Small intestine (tissue), 7 donors: ENCODE data around the gene SLC25A40. TPM values are rescaled to one million over a fixed set of nuclear protein-coding genes. Genes with fewer than 3 reads are reported as not detected.
"Not testable (repeated sequence)": the region's sequence is repeated elsewhere in the genome, so short reads cannot be mapped to it uniquely, and the experiment has no call there.

Experiments used
- DNase-seq, 2 donors: peaks; one replicate each; pipeline versions ENCODE4 v3.0.0 to v3.0.0-alpha.2; 2013
- FAIRE-seq: peaks from 2 replicates; lab custom pipeline; 2012; peaks lifted over from hg19 to GRCh38; lab: Jason Lieb, UNC
- H3K27ac ChIP-seq, 3 donors: one replicate each; pipeline ENCODE4 v1.5.1; 2013; ENCODE audit warnings: low read length in 2 of 3, mild to moderate bottlenecking in 2 of 3, control low read depth in 1 of 3, inconsistent platforms in 1 of 3, low read depth in 1 of 3, moderate library complexity in 1 of 3
- H3K27me3 ChIP-seq, 3 donors: one replicate each; pipeline ENCODE4 v1.6.1; 2013; ENCODE audit warnings: low read length in 3 of 3, inconsistent platforms in 1 of 3; ENCODE audit not compliant: control insufficient read depth in 3 of 3, insufficient read depth in 3 of 3
- H3K36me3 ChIP-seq, 3 donors: one replicate each; pipeline ENCODE4 v1.6.1; 2013; ENCODE audit warnings: low read length in 3 of 3, inconsistent platforms in 1 of 3, low read depth in 1 of 3, mild to moderate bottlenecking in 1 of 3, moderate library complexity in 1 of 3; ENCODE audit not compliant: control insufficient read depth in 3 of 3, insufficient read depth in 2 of 3
- H3K4me1 ChIP-seq, 3 donors: one replicate each; pipeline ENCODE4 v1.6.1; 2013; ENCODE audit warnings: low read length in 2 of 3, inconsistent platforms in 1 of 3, low read depth in 1 of 3, mild to moderate bottlenecking in 1 of 3, moderate library complexity in 1 of 3; ENCODE audit not compliant: control insufficient read depth in 3 of 3, insufficient read depth in 2 of 3
- H3K4me3 ChIP-seq, 3 donors: one replicate each; pipeline ENCODE4 v1.5.1; 2013; ENCODE audit warnings: low read length in 3 of 3, control low read depth in 1 of 3, inconsistent platforms in 1 of 3, low read depth in 1 of 3, mild to moderate bottlenecking in 1 of 3, moderate library complexity in 1 of 3
- H3K9me3 ChIP-seq, 2 donors: one replicate each; pipeline ENCODE4 v1.6.1; 2013; ENCODE audit warnings: low read depth in 1 of 2, low read length in 1 of 2; ENCODE audit not compliant: control insufficient read depth in 2 of 2, insufficient read depth in 1 of 2
- WGBS, 3 donors: extraction: QIAGEN DNeasy Blood & Tissue Kit; methylation state at CpG; one replicate each; pipeline ENCODE4 v1.1.7; 2013; 5-methylcytosine and 5-hydroxymethylcytosine counted together
- polyA plus RNA-seq, 4 donors: library from polyadenylated mRNA; stranded (reverse) in 3 of 4; unstranded in 1 of 4; fragments of 200-250 nt in 3 of 4; fragments of 120-200 nt in 1 of 4; gene quantifications; one replicate each; pipeline versions ENCODE4 v1.2.1 to v1.2.3, GENCODE V29; 2013
- donor health status: healthy with polysubstance abuse.
- donor health status: control.
- donor health status: control.
- donor health status: Bipolar disorder and iron deficiency.
- donor health status: healthy.

SLC25A40 gene
- polyA plus RNA-seq, 4 donors, result 5.1 to 37.5 (median 5.6) TPM

GRCh38 chr7:87858417-87859100 is 17.6 kb downstream of the SLC25A40 start:
- DNase-seq (no peak), FAIRE-seq (no peak)
- H3K36me3 ChIP-seq, result peaks cover 0 to 11% (median 0%) of the 10 kb centered on the region in 3 donors
- H3K4me1 ChIP-seq, result no peaks in the 10 kb centered on the region
- H3K9me3 ChIP-seq, result peaks cover 0 to 11% of the 10 kb centered on the region in 2 donors
- H3K4me3 ChIP-seq, result no peak overlapping the region
- WGBS, 3 donors, result 88 to 94% (median 92%) methylated on average over 3 of the region's 3 CpGs
- no peaks in the 10 kb centered on the region for H3K27me3 ChIP-seq
- peak overlapping the region in 1 of 3 donors; percentile 58 for H3K27ac ChIP-seq

DNA sequence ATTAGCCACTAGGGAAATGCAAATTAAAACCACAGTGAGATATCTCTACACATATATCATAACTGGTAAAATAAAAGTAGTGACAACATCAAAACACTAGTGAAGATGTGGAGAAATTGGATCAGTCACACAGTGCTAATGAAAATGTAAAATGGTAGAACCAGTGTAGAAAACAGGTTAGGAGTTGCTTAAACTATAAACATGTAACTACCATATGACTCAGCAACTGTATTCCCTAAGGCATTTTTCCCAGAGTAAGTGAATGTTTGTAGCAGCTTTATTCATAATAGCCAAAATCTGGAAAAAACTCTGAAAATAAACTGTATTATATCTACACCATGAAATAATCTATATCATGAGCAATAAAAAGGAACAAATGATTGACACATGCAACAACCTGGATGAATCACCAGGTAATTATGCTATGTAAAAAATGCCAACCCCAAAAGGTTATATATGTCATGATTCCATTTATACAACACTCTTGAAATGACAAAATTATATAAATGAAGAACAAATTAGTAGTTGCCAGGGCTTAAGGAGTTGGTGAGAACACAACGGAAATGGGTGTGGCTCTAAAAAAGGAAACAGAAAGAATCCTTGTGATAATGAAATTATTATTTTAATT is 22.8 kb downstream of the SLC25A40 start:
- 63 to 82% (median 70%) methylated on average over 1 of the region's 1 CpG for WGBS, 3 donors
- no peaks in the 10 kb centered on the region for H3K27me3 ChIP-seq
- H3K4me1 ChIP-seq, result no peaks in the 10 kb centered on the region
- peaks cover 0 to 4% of the 10 kb centered on the region in 2 donors for H3K9me3 ChIP-seq
- no peak overlapping the region for H3K27ac ChIP-seq
- peaks cover 0 to 15% (median 0%) of the 10 kb centered on the region in 3 donors for H3K36me3 ChIP-seq
- DNase-seq (no peak), FAIRE-seq (peak; percentile 78)
- H3K4me3 ChIP-seq, result no peak overlapping the region

GRCh38 chr7:87852306-87852705 is 23.9 kb downstream of the SLC25A40 start:
- Histone ChIP-seq H3K4me1 (no peaks in the 10 kb centered on the region), H3K27ac (no peak overlapping the region), H3K4me3 (no peak overlapping the region), H3K36me3 (peaks cover 0 to 17% (median 0%) of the 10 kb centered on the region in 3 donors), H3K9me3 (no peaks in the 10 kb centered on the region), H3K27me3 (no peaks in the 10 kb centered on the region)
- FAIRE-seq (no peak), DNase-seq (no peak)
- 90 to 97% (median 95%) methylated on average over 6 of the region's 6 CpGs for WGBS, 3 donors

DNA sequence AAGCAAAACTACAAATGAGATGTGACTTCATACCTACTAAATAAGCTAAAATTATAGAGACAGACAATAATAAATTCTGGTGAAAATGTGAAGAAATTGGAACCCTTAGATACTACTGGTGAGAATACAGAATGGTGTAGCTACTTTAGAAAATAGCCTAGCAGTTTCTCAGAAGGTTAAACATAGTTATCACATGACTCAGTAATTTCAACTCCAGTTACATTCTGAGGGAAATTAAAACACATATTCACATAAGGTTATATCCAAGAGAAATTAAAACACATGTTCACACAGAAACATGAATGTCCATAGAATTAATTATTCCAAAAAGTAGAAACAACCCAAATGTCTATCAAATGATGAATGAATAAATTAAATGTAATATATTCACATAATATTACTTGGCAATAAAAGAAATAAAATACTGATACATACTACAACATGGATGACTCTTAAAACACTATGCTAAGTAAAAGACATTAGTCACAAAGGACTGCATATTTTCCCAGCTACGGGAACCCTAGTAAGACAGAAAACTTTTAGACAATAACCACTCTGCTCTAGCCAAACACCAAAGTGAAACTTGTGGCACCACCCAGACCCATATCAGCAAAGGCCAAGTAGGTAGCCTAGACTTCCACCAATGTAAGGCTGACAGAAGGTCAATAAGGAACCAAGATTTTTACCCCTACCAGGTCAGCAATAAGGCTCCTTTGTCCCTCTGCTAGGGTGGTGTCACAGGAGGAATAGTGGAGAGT is 25.1 kb downstream of the SLC25A40 start:
- Histone ChIP-seq H3K4me3 (no peak overlapping the region), H3K36me3 (peaks cover 0 to 17% (median 0%) of the 10 kb centered on the region in 3 donors), H3K9me3 (no peaks in the 10 kb centered on the region), H3K27ac (no peak overlapping the region), H3K4me1 (no peaks in the 10 kb centered on the region), H3K27me3 (no peaks in the 10 kb centered on the region)
- no peak for FAIRE-seq
- 85 to 94% (median 89%) methylated on average over 1 of the region's 1 CpG for WGBS, 3 donors
- no peak for DNase-seq

GRCh38 chr7:87837597-87837996 is 38.6 kb downstream of the SLC25A40 start:
- Histone ChIP-seq H3K27ac (no peak overlapping the region), H3K4me1 (no peaks in the 10 kb centered on the region), H3K4me3 (no peak overlapping the region), H3K36me3 (no peaks in the 10 kb centered on the region), H3K9me3 (no peaks in the 10 kb centered on the region), H3K27me3 (no peaks in the 10 kb centered on the region)
- DNase-seq (no peak), FAIRE-seq (no peak)
- WGBS, 3 donors, result 30 to 88% (median 40%) methylated on average over 1 of the region's 1 CpG

- 84 to 97% (median 89%) methylated on average over 1 of the region's 1 CpG for WGBS, 3 donors
- Histone ChIP-seq H3K9me3 (no peaks in the 10 kb centered on the region), H3K4me1 (no peaks in the 10 kb centered on the region), H3K27ac (no peak overlapping the region), H3K36me3 (no peaks in the 10 kb centered on the region), H3K4me3 (no peak overlapping the region), H3K27me3 (no peaks in the 10 kb centered on the region)
- FAIRE-seq (no peak), DNase-seq (peak; percentile 2 to 3)
These were observed 43.0 kb downstream of the SLC25A40 start for GRCh38 chr7:87833130-87833529.

GRCh38 chr7:87831097-87831496 is 45.1 kb downstream of the SLC25A40 start:
- no peak for DNase-seq
- WGBS, 3 donors, result 87 to 100% (median 91%) methylated on average over 1 of the region's 1 CpG
- Histone ChIP-seq H3K36me3 (no peaks in the 10 kb centered on the region), H3K4me1 (no peaks in the 10 kb centered on the region), H3K27ac (no peak overlapping the region), H3K9me3 (peaks cover 0 to 2% of the 10 kb centered on the region in 2 donors), H3K27me3 (no peaks in the 10 kb centered on the region), H3K4me3 (no peak overlapping the region)
- no peak for FAIRE-seq

DNA sequence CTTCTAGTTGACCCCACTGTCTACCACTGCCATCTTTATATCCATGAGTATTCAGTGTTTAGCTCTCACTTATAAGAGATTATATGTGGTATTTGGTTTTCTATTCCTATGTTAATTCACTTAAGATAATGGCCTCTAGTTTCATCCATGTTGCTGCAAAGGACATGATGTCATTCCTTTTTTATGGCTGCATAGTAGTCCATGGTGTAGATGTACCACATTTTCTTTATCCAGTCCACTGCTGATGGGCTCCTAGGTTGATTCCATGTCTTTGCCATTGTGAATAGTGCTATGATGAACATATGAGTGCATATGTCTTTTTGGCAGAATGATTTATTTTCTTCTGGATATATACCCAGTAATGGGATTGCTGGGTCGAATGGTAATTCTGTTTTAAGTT is 47.8 kb downstream of the SLC25A40 start:
- FAIRE-seq, H3K36me3 ChIP-seq, H3K27me3 ChIP-seq, DNase-seq, H3K27ac ChIP-seq, H3K4me3 ChIP-seq, H3K4me1 ChIP-seq: not testable (repeated sequence)
- H3K9me3 ChIP-seq, result peaks cover 0 to 12% of the 10 kb centered on the region in 2 donors
- WGBS, 3 donors, result 64 to 82% (median 80%) methylated on average over 1 of the region's 1 CpG
